Measurements from ENCODE around the gene PPP2R5A. TPM values are rescaled to one million over a fixed set of nuclear protein-coding genes. Genes with fewer than 3 reads are reported as not detected.

PPP2R5A gene
- total RNA-seq, 6 donors from 2014 or later, result 71.2 to 130 (median 88.5) TPM

GRCh38 chr1:212238552-212238951, 46.7 kb upstream of the PPP2R5A start:
- no peaks in the 10 kb centered on the region for H3K9me3 ChIP-seq
- H3K27me3 ChIP-seq, result no peaks in the 10 kb centered on the region
- no peak for TF ChIP-seq POLR2A (IDR thresholded peaks at IDR 0.05)
- no peak for TF ChIP-seq EP300 (IDR thresholded peaks at IDR 0.05)
- no peak for TF ChIP-seq POLR2AphosphoS5 (IDR thresholded peaks at IDR 0.05)
- no peak for TF ChIP-seq CTCF (IDR thresholded peaks at IDR 0.05)
- WGBS, 2 donors, result 28 to 37% methylated on average over 4 of the region's 4 CpGs
- peak in 1 of 2 donors; percentile 52 for DNase-seq
- ATAC-seq (ENCODE audit: low FRiP score in 2 of 2), result no peak
- no peaks in the 10 kb centered on the region for H3K36me3 ChIP-seq
- peaks cover 24 to 60% (median 36%) of the 10 kb centered on the region in 4 donors for H3K4me1 ChIP-seq
- H3K27ac ChIP-seq, result peak overlapping the region in 2 of 4 donors; percentile 44 to 47
- no peak overlapping the region for H3K4me3 ChIP-seq

GRCh38 chr1:212241501-212241900, 43.7 kb upstream of the PPP2R5A start:
- ATAC-seq (ENCODE audit: low FRiP score in 2 of 2), result no peak
- peak overlapping the region in 3 of 4 donors; percentile 70 to 86 (median 84) for H3K27ac ChIP-seq

GRCh38 chr1:212241957-212242287, 43.3 kb upstream of the PPP2R5A start:
- Histone ChIP-seq H3K36me3 (no peaks in the 10 kb centered on the region), H3K4me1 (peaks cover 10 to 34% (median 27%) of the 10 kb centered on the region in 4 donors), H3K27me3 (no peaks in the 10 kb centered on the region), H3K4me3 (no peak overlapping the region), H3K27ac (peak overlapping the region; percentile 70 to 86 (median 77)), H3K9me3 (no peaks in the 10 kb centered on the region)
- DNase-seq (no peak), ATAC-seq (ENCODE audit: low FRiP score in 2 of 2) (no peak)
- TF ChIP-seq EP300 (IDR thresholded peaks at IDR 0.05), result no peak
- WGBS, 2 donors, result 61% methylated on average over 4 of the region's 4 CpGs

More at GRCh38 chr1:212241501-212241900, 43.7 kb upstream of the PPP2R5A start:
- Histone ChIP-seq H3K4me3 (no peak overlapping the region), H3K36me3 (no peaks in the 10 kb centered on the region), H3K9me3 (no peaks in the 10 kb centered on the region), H3K4me1 (peaks cover 10 to 36% (median 25%) of the 10 kb centered on the region in 4 donors), H3K27me3 (no peaks in the 10 kb centered on the region)
- no peak for DNase-seq
- TF ChIP-seq POLR2A (IDR thresholded peaks at IDR 0.05) (no peak), CTCF (IDR thresholded peaks at IDR 0.05) (no peak), EP300 (IDR thresholded peaks at IDR 0.05) (no peak), POLR2AphosphoS5 (IDR thresholded peaks at IDR 0.05) (no peak)
- 71 to 89% methylated on average over 2 of the region's 2 CpGs for WGBS, 2 donors

GRCh38 chr1:212242288-212242984, 42.8 kb upstream of the PPP2R5A start:
- Histone ChIP-seq H3K36me3 (no peaks in the 10 kb centered on the region), H3K27me3 (no peaks in the 10 kb centered on the region), H3K27ac (peak overlapping the region; percentile 70 to 86 (median 77)), H3K9me3 (no peaks in the 10 kb centered on the region), H3K4me1 (peaks cover 10 to 39% (median 28%) of the 10 kb centered on the region in 4 donors), H3K4me3 (peak overlapping the region in 1 of 4 donors; percentile 3)
- DNase-seq, result peak in 1 of 2 donors; percentile 28
- peak; percentile 57 to 58 for TF ChIP-seq POLR2AphosphoS5 (IDR thresholded peaks at IDR 0.05)
- TF ChIP-seq EP300 (IDR thresholded peaks at IDR 0.05), result peak in 2 of 4 donors; percentile 60 to 63
- TF ChIP-seq POLR2A (IDR thresholded peaks at IDR 0.05), result no peak
- no peak for TF ChIP-seq CTCF (IDR thresholded peaks at IDR 0.05)
- WGBS, 2 donors, result 31 to 40% methylated on average over 11 of the region's 11 CpGs
- ATAC-seq (ENCODE audit: low FRiP score in 2 of 2), result no peak

GRCh38 chr1:212242985-212243308, 42.3 kb upstream of the PPP2R5A start:
- H3K36me3 ChIP-seq, result no peaks in the 10 kb centered on the region
- H3K4me3 ChIP-seq, result no peak overlapping the region
- DNase-seq, result no peak
- TF ChIP-seq POLR2AphosphoS5 (IDR thresholded peaks at IDR 0.05) (no peak), EP300 (IDR thresholded peaks at IDR 0.05) (no peak), POLR2A (IDR thresholded peaks at IDR 0.05) (no peak), CTCF (IDR thresholded peaks at IDR 0.05) (no peak)
- peak overlapping the region; percentile 70 to 86 (median 77) for H3K27ac ChIP-seq
- peaks cover 9 to 44% (median 31%) of the 10 kb centered on the region in 4 donors for H3K4me1 ChIP-seq
- WGBS, 2 donors, result 100% methylated on average over 1 of the region's 1 CpG
- no peaks in the 10 kb centered on the region for H3K27me3 ChIP-seq
- H3K9me3 ChIP-seq, result no peaks in the 10 kb centered on the region
- no peak for ATAC-seq (ENCODE audit: low FRiP score in 2 of 2)

All from upper lobe of left lung (tissue), 6 donors.